CD14-positive monocyte (primary cell): ENCODE results near the gene TBC1D16. TPM values are rescaled to one million over a fixed set of nuclear protein-coding genes. Genes with fewer than 3 reads are reported as not detected.
A peak's percentile ranks its signal among the peaks of the same experiment; 100 is the strongest.

ENCODE experiments used
- DNase-seq, 3 donors: peaks; one replicate each; pipeline ENCODE4 v3.0.0-alpha.2; 2011 to 2022
- H2AFZ ChIP-seq: 2 replicates; pipeline ENCODE4 v1.6.0; 2012; ENCODE audit warnings: mild to moderate bottlenecking, low read depth, low read length, inconsistent platforms; ENCODE audit not compliant: insufficient read depth, poor library complexity, severe bottlenecking
- H3K27ac ChIP-seq, 2 donors: 1 replicate in 1 of 2; 2 replicates in 1 of 2; pipeline ENCODE4 v1.5.1; 2012 to 2013; ENCODE audit warnings: low read length in 2 of 2, control low read depth in 1 of 2, inconsistent platforms in 1 of 2, low read depth in 1 of 2, mild to moderate bottlenecking in 1 of 2
- H3K27me3 ChIP-seq, 2 donors: one replicate each; pipeline versions ENCODE4 v1.6.0 to v1.6.1; 2011 to 2013; ENCODE audit warnings: low read length in 2 of 2; ENCODE audit not compliant: control insufficient read depth in 2 of 2, insufficient read depth in 2 of 2
- H3K36me3 ChIP-seq, 2 donors: replicated peaks in 1 of 2; 1 replicate in 1 of 2; 2 replicates in 1 of 2; pipeline versions ENCODE4 v1.5.1 to v1.6.1; 2012 to 2013; ENCODE audit warnings: low read length in 2 of 2, control low read depth in 1 of 2, inconsistent platforms in 1 of 2, mild to moderate bottlenecking in 1 of 2; ENCODE audit not compliant: insufficient read depth in 2 of 2, control insufficient read depth in 1 of 2
- H3K4me1 ChIP-seq, 2 donors: 1 replicate in 1 of 2; 2 replicates in 1 of 2; pipeline versions ENCODE4 v1.5.1 to v1.6.1; 2012 to 2013; ENCODE audit warnings: low read length in 2 of 2, control low read depth in 1 of 2, inconsistent platforms in 1 of 2, mild to moderate bottlenecking in 1 of 2, moderate library complexity in 1 of 2; ENCODE audit not compliant: insufficient read depth in 2 of 2, control insufficient read depth in 1 of 2
- H3K4me2 ChIP-seq: replicated peaks from 2 replicates; pipeline ENCODE3; 2012; ENCODE audit warnings: low read length, moderate library complexity, mild to moderate bottlenecking; ENCODE audit not compliant: poor library complexity, severe bottlenecking; ENCODE audit errors: extremely low read depth
- H3K4me3 ChIP-seq, 3 experiments: fragments of 200-600 bp in 1 of 3; sonication (generic) in 1 of 3; replicated peaks in 1 of 3; 1 replicate in 2 of 3; 2 replicates in 1 of 3; pipeline ENCODE4 v1.5.1; 2011 to 2013; ENCODE audit warnings: low read length in 3 of 3, mild to moderate bottlenecking in 3 of 3, control low read depth in 2 of 3, low read depth in 2 of 3, inconsistent platforms in 1 of 3, moderate library complexity in 1 of 3
- H3K79me2 ChIP-seq: 2 replicates; pipeline ENCODE4 v1.6.0; 2012; ENCODE audit warnings: mild to moderate bottlenecking, control low read depth, inconsistent platforms, low read length, moderate library complexity; ENCODE audit not compliant: insufficient read depth
- H3K9ac ChIP-seq: 2 replicates; pipeline ENCODE4 v1.6.0; 2017; ENCODE audit warnings: low read length, mild to moderate bottlenecking; ENCODE audit not compliant: insufficient read depth, poor library complexity, severe bottlenecking
- H3K9me3 ChIP-seq, 2 donors: replicated peaks in 1 of 2; 1 replicate in 1 of 2; 2 replicates in 1 of 2; pipeline versions ENCODE4 v1.5.1 to v1.6.1; 2012 to 2013; ENCODE audit warnings: low read length in 2 of 2, control low read depth in 1 of 2; ENCODE audit not compliant: control insufficient read depth in 1 of 2, insufficient read depth in 1 of 2
- H4K20me1 ChIP-seq: 2 replicates; pipeline ENCODE4 v1.6.0; 2012; ENCODE audit warnings: mild to moderate bottlenecking, low read length, control low read depth, moderate library complexity; ENCODE audit not compliant: insufficient read depth
- H3K27ac Mint-ChIP-seq, 7 donors: one replicate each; pipeline ENCODE4 v1.8.0; 2020; ENCODE audit warnings: mild to moderate bottlenecking in 7 of 7, mixed read lengths in 7 of 7, moderate library complexity in 6 of 7, inconsistent platforms in 2 of 7
- H3K27me3 Mint-ChIP-seq, 3 donors: one replicate each; pipeline ENCODE4 v1.8.0; 2021 to 2022; ENCODE audit warnings: low read depth in 3 of 3, mild to moderate bottlenecking in 3 of 3, mixed read lengths in 3 of 3, moderate library complexity in 3 of 3, inconsistent platforms in 1 of 3
- H3K36me3 Mint-ChIP-seq, 2 donors: one replicate each; pipeline ENCODE4 v1.8.0; 2020; ENCODE audit warnings: mixed read lengths in 2 of 2, inconsistent platforms in 1 of 2, mild to moderate bottlenecking in 1 of 2
- H3K4me1 Mint-ChIP-seq: one replicate; pipeline ENCODE4 v1.8.0; 2020; ENCODE audit warnings: mild to moderate bottlenecking, mixed read lengths
- H3K4me3 Mint-ChIP-seq, 2 donors: one replicate each; pipeline ENCODE4 v1.8.0; 2020; ENCODE audit warnings: mild to moderate bottlenecking in 2 of 2, mixed read lengths in 2 of 2, moderate library complexity in 1 of 2
- H3K9me3 Mint-ChIP-seq, 7 donors: one replicate each; pipeline ENCODE4 v1.8.0; 2020 to 2022; ENCODE audit warnings: mixed read lengths in 7 of 7, mild to moderate bottlenecking in 6 of 7, moderate library complexity in 6 of 7, inconsistent platforms in 2 of 7
- CTCF ChIP-seq: fragments of 200-600 bp; IDR thresholded peaks from one replicate; pipeline ENCODE4 v1.8.0; 2022; ENCODE audit warnings: antibody characterized with exemption, mild to moderate bottlenecking
- WGBS: methylation state at CpG from one replicate; pipeline ENCODE4 v1.1.5; 2013; ENCODE audit warnings: missing lambda C conversion rate; ENCODE audit not compliant: insufficient coverage; 5-methylcytosine and 5-hydroxymethylcytosine counted together
- intact Hi-C, 2 donors: fragments of 100-400 bp; cut with micrococcal nuclease; formaldehyde crosslinking; loops; one replicate each; pipeline versions ENCODE4 v1.15.0 to v1.15.1; 2023
- polyA plus RNA-seq, 3 donors: library from polyadenylated mRNA; depleted of rRNA in 1 of 3; unstranded in 2 of 3; stranded (reverse) in 1 of 3; fragments of 300-500 nt in 2 of 3; fragments of >200 nt in 1 of 3; fragmentation: Illumina TruSeq in 2 of 3; gene quantifications; 1 replicate in 2 of 3; 2 replicates in 1 of 3; pipeline ENCODE4 v1.2.3, GENCODE V29; 2012 to 2021

Gene TBC1D16
- polyA plus RNA-seq, 3 donors = 0.11 to 0.53 (median 0.27) TPM

GRCh38 chr17:79986411-79987186, 49.1 kb downstream of the TBC1D16 start:
- Mint-ChIP-seq H3K27ac (no peak overlapping the region), H3K4me1 (peaks cover 2% of the 10 kb centered on the region), H3K36me3 (no peaks in the 10 kb centered on the region), H3K27me3 (peaks cover 10 to 21% (median 14%) of the 10 kb centered on the region in 3 donors), H3K4me3 (peak overlapping the region in 1 of 2 donors; percentile 24), H3K9me3 (peaks cover 0 to 2% (median 0%) of the 10 kb centered on the region in 7 donors)
- Histone ChIP-seq H3K36me3 (no peaks in the 10 kb centered on the region), H3K9me3 (no peaks in the 10 kb centered on the region), H2AFZ (no peak overlapping the region), H3K27ac (no peak overlapping the region), H3K4me1 (peaks cover 0 to under 1% of the 10 kb centered on the region in 2 donors), H3K4me3 (no peak overlapping the region), H3K4me2 (no peak overlapping the region), H4K20me1 (no peaks in the 10 kb centered on the region), H3K27me3 (peaks cover 0 to 2% of the 10 kb centered on the region in 2 donors), H3K9ac (no peak overlapping the region), H3K79me2 (no peaks in the 10 kb centered on the region)
- TF ChIP-seq CTCF = no peak
- DNase-seq = no peak
- intact Hi-C loops = loop anchor here in 1 of 2 donors (5.0 kb wide), 1 partner anchor 199 kb away; no protein-coding TSS in a partner anchor
- WGBS = 93% methylated on average over 26 of the region's 29 CpGs

- Histone ChIP-seq H3K27ac (no peak overlapping the region), H3K27me3 (no peaks in the 10 kb centered on the region), H3K9me3 (no peaks in the 10 kb centered on the region), H3K79me2 (no peaks in the 10 kb centered on the region), H3K9ac (no peak overlapping the region), H3K4me3 (no peak overlapping the region), H3K4me2 (no peak overlapping the region), H3K36me3 (no peaks in the 10 kb centered on the region), H4K20me1 (no peaks in the 10 kb centered on the region), H2AFZ (no peak overlapping the region), H3K4me1 (no peaks in the 10 kb centered on the region)
- WGBS = 82% methylated on average over 12 of the region's 15 CpGs
- H3K27ac Mint-ChIP-seq = no peak overlapping the region
- peaks cover 0 to 2% (median 0%) of the 10 kb centered on the region in 7 donors for H3K9me3 Mint-ChIP-seq
- H3K4me3 Mint-ChIP-seq = peak overlapping the region in 1 of 2 donors; percentile 24
- no peak for DNase-seq
- H3K36me3 Mint-ChIP-seq = no peaks in the 10 kb centered on the region
- H3K27me3 Mint-ChIP-seq = peaks cover 7 to 16% (median 11%) of the 10 kb centered on the region in 3 donors
- intact Hi-C loops = loop anchor here in 1 of 2 donors (5.0 kb wide), 1 partner anchor 199 kb away; no protein-coding TSS in a partner anchor
- no peak for TF ChIP-seq CTCF
- no peaks in the 10 kb centered on the region for H3K4me1 Mint-ChIP-seq
Observed at GRCh38 chr17:79985943-79986391, 49.7 kb downstream of the TBC1D16 start.
